Liver (tissue), 9 donors: ENCODE measurements around the gene TMTC4. TPM values are rescaled to one million over a fixed set of nuclear protein-coding genes. Genes with fewer than 3 reads are reported as not detected.
"Not testable (repeated sequence)": the region's sequence is repeated elsewhere in the genome, so short reads cannot be mapped to it uniquely, and the experiment has no call there.

Experiments used
- DNase-seq: peaks from one replicate; pipeline ENCODE4 v3.0.0-alpha.2; 2017; ENCODE audit warnings: low spot score
- H3K27ac ChIP-seq, 2 donors: one replicate each; pipeline ENCODE4 v1.7.0; 2013; ENCODE audit warnings: inconsistent platforms in 2 of 2, low read length in 2 of 2, control low read depth in 1 of 2, low read depth in 1 of 2, mild to moderate bottlenecking in 1 of 2
- H3K27me3 ChIP-seq, 4 donors: one replicate each; pipeline versions ENCODE4 v1.6.1 to v1.7.0; 2013; ENCODE audit warnings: low read length in 3 of 4, inconsistent platforms in 1 of 4, mild to moderate bottlenecking in 1 of 4, moderate library complexity in 1 of 4; ENCODE audit not compliant: control insufficient read depth in 4 of 4, insufficient read depth in 4 of 4
- H3K36me3 ChIP-seq, 4 donors: one replicate each; pipeline versions ENCODE4 v1.6.1 to v1.7.0; 2013; ENCODE audit warnings: low read length in 3 of 4, mild to moderate bottlenecking in 3 of 4, low read depth in 1 of 4, moderate library complexity in 1 of 4; ENCODE audit not compliant: control insufficient read depth in 4 of 4, insufficient read depth in 3 of 4
- H3K4me1 ChIP-seq, 4 donors: one replicate each; pipeline versions ENCODE4 v1.6.1 to v1.7.0; 2013; ENCODE audit warnings: low read length in 3 of 4, mild to moderate bottlenecking in 3 of 4, moderate library complexity in 1 of 4; ENCODE audit not compliant: control insufficient read depth in 4 of 4, insufficient read depth in 4 of 4
- H3K4me3 ChIP-seq, 3 donors: one replicate each; pipeline versions ENCODE4 v1.6.1 to v1.7.0; 2013; ENCODE audit warnings: low read length in 3 of 3, control low read depth in 1 of 3, low read depth in 1 of 3, mild to moderate bottlenecking in 1 of 3
- H3K9ac ChIP-seq, 2 donors: one replicate each; pipeline ENCODE4 v1.7.0; 2013; ENCODE audit warnings: low read length in 2 of 2, mild to moderate bottlenecking in 2 of 2, moderate library complexity in 2 of 2, control low read depth in 1 of 2, low read depth in 1 of 2
- H3K9me3 ChIP-seq, 4 donors: one replicate each; pipeline versions ENCODE4 v1.6.1 to v1.7.0; 2013; ENCODE audit warnings: low read length in 3 of 4; ENCODE audit not compliant: control insufficient read depth in 4 of 4
- FOXA1 ChIP-seq: IDR thresholded peaks from 2 replicates; pipeline ENCODE4 v1.6.1; 2016; ENCODE audit warnings: antibody characterized with exemption
- HNF4A ChIP-seq, 2 donors: conservative IDR thresholded peaks; 2 replicates each; pipeline ENCODE4 v1.6.1; 2016; ENCODE audit warnings: antibody characterized with exemption in 2 of 2, mild to moderate bottlenecking in 2 of 2
- HNF4G ChIP-seq: IDR thresholded peaks from 2 replicates; pipeline ENCODE4 v1.6.1; 2016; ENCODE audit warnings: antibody characterized with exemption
- REST ChIP-seq: IDR thresholded peaks from 2 replicates; pipeline ENCODE4 v1.6.1; 2016; ENCODE audit warnings: antibody characterized with exemption, mild to moderate bottlenecking
- RXRA ChIP-seq, 2 donors: IDR thresholded peaks; 2 replicates each; pipeline ENCODE4 v1.6.1; 2017 to 2018; ENCODE audit warnings: antibody characterized with exemption in 2 of 2, mild to moderate bottlenecking in 1 of 2
- SP1 ChIP-seq: IDR thresholded peaks from 2 replicates; pipeline ENCODE4 v1.6.1; 2018; ENCODE audit warnings: antibody characterized with exemption, mild to moderate bottlenecking
- YY1 ChIP-seq: IDR thresholded peaks from 2 replicates; pipeline ENCODE4 v1.6.1; 2016; ENCODE audit warnings: antibody characterized with exemption, mild to moderate bottlenecking
- WGBS: extraction: QIAGEN DNeasy Blood & Tissue Kit; methylation state at CpG from one replicate; pipeline ENCODE4 v1.1.7; 2013; 5-methylcytosine and 5-hydroxymethylcytosine counted together
- polyA plus RNA-seq, 2 donors: library from polyadenylated mRNA; stranded (reverse) in 1 of 2; unstranded in 1 of 2; fragments of 200-250 nt in 1 of 2; fragments of >200 nt in 1 of 2; fragmentation: Nextera tagmentation in 1 of 2; extraction: Ambion mirVana in 1 of 2; gene quantifications; one replicate each; pipeline versions ENCODE4 v1.2.1 to v1.2.3, GENCODE V29; 2013 to 2015
- total RNA-seq, 2 donors: library from RNA; depleted of rRNA; stranded (reverse); fragments of >200 nt; gene quantifications; one replicate each; pipeline ENCODE4 v1.2.3, GENCODE V29; 2014
- TF ChIP-seq, protein P1 (sequence below): IDR thresholded peaks from 2 replicates; pipeline ENCODE4 v1.6.1; 2016; ENCODE audit warnings: antibody characterized with exemption
- donor health status: healthy.
- donor health status: healthy.
- donor health status: healthy.
- donor health status: healthy.
- donor health status: healthy.

The TMTC4 gene
- total and polyA plus RNA-seq, 4 donors = 7.3 to 26.4 (median 12.3) TPM

GRCh38 chr13:100680131-100680530 lies 5.5 kb upstream of the TMTC4 start:
- no peak for DNase-seq
- H3K4me1 ChIP-seq = peaks cover 0 to 8% (median 3%) of the 10 kb centered on the region in 4 donors
- no peak overlapping the region for H3K27ac ChIP-seq
- no peak overlapping the region for H3K4me3 ChIP-seq
- no peaks in the 10 kb centered on the region for H3K9me3 ChIP-seq
- WGBS = 81% methylated on average over 3 of the region's 3 CpGs
- no peaks in the 10 kb centered on the region for H3K27me3 ChIP-seq
- H3K36me3 ChIP-seq = no peaks in the 10 kb centered on the region
- H3K9ac ChIP-seq = no peak overlapping the region
- TF ChIP-seq, protein P1, sequence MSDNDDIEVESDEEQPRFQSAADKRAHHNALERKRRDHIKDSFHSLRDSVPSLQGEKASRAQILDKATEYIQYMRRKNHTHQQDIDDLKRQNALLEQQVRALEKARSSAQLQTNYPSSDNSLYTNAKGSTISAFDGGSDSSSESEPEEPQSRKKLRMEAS = no peak
- TF ChIP-seq HNF4A (conservative IDR thresholded peaks at IDR 0.05) = no peak
- no peak for TF ChIP-seq SP1
- TF ChIP-seq REST = no peak

- not testable (repeated sequence) for DNase-seq
These were observed 2.5 kb upstream of the TMTC4 start for GRCh38 chr13:100677128-100677527.

DNA sequence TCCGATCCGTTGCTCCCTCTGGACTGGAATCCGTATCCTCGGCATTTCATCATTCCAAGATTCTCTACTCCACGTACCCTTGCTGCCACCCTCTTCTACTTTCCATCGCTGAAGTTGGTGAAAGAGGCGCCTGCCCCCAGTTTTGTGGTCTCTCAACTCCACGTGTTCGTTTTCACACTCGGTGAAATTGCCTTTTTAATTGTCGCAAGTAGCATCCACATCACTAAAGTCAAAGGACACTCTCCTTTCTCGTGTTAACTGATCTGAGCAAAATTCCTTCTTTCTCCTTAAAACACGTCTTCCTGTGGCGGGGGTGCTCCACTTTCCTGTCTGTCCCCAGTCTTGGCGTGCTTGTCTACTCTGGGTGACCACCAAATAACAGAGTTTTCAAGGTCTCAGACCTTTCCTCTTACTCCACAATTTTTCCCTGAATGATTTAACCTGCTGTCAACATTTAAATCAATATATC lies 1.1 kb upstream of the TMTC4 start:
- TF ChIP-seq SP1 (no peak), REST (no peak), HNF4G (no peak), FOXA1 (no peak), RXRA (IDR thresholded peaks at IDR 0.05) (no peak), YY1 (no peak)
- Histone ChIP-seq H3K27me3 (no peaks in the 10 kb centered on the region), H3K27ac (peak overlapping the region in 1 of 2 donors; percentile 62), H3K4me1 (peaks cover 7 to 21% (median 14%) of the 10 kb centered on the region in 4 donors), H3K9ac (no peak overlapping the region), H3K4me3 (peak overlapping the region; percentile 74 to 91 (median 84)), H3K36me3 (no peaks in the 10 kb centered on the region), H3K9me3 (no peaks in the 10 kb centered on the region)
- no peak for DNase-seq
- WGBS = 14% methylated on average over 15 of the region's 15 CpGs

More at GRCh38 chr13:100677128-100677527, 2.5 kb upstream of the TMTC4 start:
- not testable (repeated sequence) for H3K36me3 ChIP-seq, H3K27me3 ChIP-seq, H3K4me3 ChIP-seq, H3K9ac ChIP-seq, H3K9me3 ChIP-seq, H3K27ac ChIP-seq
- peaks cover 7 to 18% (median 13%) of the 10 kb centered on the region in 4 donors for H3K4me1 ChIP-seq
- WGBS = 96% methylated on average over 5 of the region's 5 CpGs
